C4-2B (cell line): ENCODE results near the gene PLD1.

Source experiments
- H3K27ac ChIP-seq: fragments of 450-650 bp; 2 replicates; pipeline ENCODE4 v1.5.1; 2017
- ZFX ChIP-seq: fragments of 450-650 bp; IDR thresholded peaks from 2 replicates; pipeline ENCODE4 v1.6.1; 2017
- TF ChIP-seq, protein P1 (sequence below): fragments of 450-650 bp; conservative IDR thresholded peaks from 2 replicates; pipeline ENCODE4 v1.5.1; 2017; ENCODE audit warnings: mild to moderate bottlenecking

The PLD1 gene

DNA sequence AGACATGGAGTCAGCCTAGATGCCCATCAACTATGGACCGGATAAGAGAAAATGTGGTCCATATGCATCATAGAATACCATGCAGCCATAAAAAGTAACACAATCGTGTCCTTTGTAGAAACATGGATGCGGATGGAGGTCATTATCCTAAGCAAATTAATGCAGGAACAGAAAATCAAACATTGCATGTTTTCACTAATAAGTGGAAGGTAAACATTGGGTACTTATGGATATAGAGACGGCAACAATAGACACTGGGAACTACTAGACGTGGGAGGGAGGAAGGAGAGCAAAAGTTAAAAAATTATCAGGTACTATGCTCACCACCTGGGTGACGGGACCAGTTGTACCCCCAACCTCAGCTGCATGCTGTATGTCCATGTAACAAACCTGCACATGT is 2.5 kb downstream of the PLD1 start:
- TF ChIP-seq, protein P1, sequence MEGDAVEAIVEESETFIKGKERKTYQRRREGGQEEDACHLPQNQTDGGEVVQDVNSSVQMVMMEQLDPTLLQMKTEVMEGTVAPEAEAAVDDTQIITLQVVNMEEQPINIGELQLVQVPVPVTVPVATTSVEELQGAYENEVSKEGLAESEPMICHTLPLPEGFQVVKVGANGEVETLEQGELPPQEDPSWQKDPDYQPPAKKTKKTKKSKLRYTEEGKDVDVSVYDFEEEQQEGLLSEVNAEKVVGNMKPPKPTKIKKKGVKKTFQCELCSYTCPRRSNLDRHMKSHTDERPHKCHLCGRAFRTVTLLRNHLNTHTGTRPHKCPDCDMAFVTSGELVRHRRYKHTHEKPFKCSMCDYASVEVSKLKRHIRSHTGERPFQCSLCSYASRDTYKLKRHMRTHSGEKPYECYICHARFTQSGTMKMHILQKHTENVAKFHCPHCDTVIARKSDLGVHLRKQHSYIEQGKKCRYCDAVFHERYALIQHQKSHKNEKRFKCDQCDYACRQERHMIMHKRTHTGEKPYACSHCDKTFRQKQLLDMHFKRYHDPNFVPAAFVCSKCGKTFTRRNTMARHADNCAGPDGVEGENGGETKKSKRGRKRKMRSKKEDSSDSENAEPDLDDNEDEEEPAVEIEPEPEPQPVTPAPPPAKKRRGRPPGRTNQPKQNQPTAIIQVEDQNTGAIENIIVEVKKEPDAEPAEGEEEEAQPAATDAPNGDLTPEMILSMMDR: no peak
- TF ChIP-seq ZFX: no peak
- no peak overlapping the region for H3K27ac ChIP-seq

DNA sequence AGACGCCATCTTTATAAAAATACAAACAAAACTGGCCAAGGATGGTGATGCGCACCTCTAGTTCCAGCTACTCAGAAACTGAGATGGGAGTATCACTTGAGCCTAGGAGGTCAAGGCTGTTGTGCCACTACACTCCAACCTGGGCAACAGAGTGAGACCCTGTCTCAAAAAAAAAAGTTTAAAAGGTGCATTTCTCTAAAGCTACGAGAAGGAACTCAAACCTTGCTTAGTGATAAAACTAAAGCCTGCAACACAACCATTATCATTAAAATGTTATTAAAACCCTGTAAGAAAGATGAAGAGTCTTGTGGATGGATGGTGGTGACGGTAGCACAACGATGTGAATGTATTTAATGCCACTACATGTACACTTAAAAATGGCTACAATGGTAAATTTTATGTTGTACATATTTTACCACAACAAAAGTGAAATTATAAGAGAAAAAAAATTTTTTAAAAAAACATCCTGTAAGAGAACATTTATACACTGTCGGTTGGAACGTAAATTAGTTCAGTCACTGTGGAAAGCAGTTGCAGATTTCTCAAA is 3.1 kb downstream of the PLD1 start:
- no peak overlapping the region for H3K27ac ChIP-seq
- no peak for TF ChIP-seq ZFX
- TF ChIP-seq, protein P1: no peak

DNA sequence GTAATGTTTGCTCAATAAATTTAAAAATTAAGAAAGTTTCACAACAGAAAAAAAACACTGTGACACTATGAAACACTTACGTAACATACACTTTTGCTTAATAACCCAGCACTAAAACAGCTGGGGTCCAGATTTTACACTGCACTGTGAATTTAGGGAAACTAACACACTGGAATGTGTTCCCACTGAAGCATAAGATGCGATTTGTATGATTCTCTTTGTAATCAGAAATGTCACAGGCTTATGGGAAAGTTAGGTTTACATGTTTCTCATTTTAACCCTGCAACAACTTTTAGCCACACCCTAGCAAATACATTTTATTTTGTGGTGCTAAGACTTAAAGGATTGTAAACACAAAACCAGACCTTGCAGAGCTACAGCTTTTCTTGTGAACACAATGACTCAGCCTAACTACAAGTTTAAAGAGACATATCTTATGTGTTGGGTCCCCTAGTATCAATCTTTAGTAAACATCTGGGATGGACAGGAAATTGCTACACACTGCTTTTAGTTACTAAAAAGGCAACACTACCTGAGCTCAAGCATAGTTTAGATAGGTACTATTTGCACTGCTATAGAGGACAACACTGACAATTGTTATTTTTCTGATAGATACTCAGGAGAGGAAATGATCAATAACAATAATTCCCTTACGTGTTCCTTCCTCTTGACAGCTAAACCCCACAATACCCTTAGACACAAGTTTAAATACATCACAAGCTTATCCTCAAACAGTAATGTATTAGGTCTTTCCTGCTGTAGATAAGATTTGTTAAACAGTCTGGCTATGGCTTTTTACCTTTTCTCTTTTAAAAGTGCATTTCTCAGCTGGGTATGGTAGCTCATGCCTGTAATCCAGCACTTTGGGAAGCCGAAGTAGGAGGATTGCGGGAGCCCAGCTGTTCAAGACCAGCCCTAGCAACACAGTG is 3.8 kb downstream of the PLD1 start:
- no peak overlapping the region for H3K27ac ChIP-seq
- TF ChIP-seq ZFX: no peak
- TF ChIP-seq, protein P1: no peak

DNA sequence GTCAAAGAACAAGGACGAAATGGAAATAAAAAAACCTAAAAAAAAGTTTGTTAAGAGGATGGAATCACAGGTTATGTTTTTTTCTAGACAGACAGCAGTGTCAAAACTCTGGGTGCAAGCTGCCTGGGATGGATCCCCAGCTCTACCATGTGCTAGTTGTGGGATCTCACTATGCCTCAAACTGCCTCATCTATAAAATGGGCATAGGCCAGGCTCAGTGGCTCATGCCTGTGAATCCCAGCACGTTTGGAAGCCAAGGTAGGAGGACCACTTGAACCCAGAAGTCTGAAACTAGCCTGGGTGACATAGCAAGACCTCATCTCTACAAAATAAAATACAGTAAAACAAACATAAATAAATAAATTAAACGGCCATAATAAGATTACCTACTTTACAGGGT is 4.6 kb downstream of the PLD1 start:
- no peak for TF ChIP-seq ZFX
- TF ChIP-seq, protein P1: no peak
- no peak overlapping the region for H3K27ac ChIP-seq

DNA sequence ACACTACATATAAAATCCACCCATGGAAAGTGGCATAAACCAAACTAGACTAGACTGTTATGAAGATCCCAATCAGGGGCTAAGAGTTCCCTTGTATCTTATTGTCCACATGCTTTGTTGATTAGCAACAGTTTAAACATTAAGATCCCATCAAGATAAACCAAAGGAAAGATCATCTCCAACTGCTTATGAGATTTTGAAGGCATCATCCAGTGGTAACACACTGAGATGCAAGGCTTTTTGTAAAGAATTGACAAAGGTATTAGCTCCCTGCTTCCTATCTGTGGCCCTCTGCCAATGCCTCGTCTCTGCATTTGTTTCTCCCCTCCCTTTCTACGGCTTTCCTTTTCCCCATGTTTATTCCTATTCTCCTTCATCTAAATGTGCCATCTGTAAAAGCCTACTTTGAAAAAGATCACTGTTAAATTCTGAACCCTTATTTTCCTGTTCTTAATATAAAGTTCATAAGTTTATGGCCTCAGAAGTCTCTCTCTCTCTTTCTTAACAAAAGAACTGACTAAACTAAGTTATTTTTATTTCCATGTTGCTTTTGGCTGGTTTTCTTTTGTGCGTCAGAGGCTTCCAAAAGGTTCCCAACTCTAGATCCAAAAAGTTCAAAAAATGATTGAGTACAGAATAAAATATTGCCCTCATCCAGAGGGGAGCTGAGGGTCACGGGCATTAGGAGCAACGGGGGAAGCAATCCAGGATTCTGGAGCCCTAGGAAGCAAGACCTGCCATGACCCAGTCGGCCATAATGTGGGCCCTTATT is 5.5 kb downstream of the PLD1 start:
- no peak overlapping the region for H3K27ac ChIP-seq
- TF ChIP-seq, protein P1: no peak
- no peak for TF ChIP-seq ZFX

DNA sequence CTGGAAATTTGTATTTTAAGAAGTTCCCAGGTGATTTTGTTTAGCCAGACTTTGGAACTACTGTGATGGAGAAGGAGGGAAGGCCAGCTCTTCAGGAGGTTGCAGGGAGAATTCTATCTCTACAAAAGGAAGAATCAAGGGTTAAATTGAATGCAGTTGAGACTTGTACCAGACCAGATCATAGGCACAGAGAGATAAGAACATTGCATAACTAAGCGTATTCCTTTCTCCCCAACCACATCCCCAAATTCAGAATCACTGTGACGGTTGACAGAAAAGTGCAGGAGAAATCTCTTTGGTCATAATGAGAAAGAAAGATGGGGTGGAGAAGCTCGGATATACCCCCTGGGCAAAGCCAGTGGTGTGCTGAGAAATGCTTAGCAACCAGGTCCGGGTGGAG is 7.2 kb downstream of the PLD1 start:
- TF ChIP-seq ZFX: no peak
- TF ChIP-seq, protein P1: no peak
- no peak overlapping the region for H3K27ac ChIP-seq

DNA sequence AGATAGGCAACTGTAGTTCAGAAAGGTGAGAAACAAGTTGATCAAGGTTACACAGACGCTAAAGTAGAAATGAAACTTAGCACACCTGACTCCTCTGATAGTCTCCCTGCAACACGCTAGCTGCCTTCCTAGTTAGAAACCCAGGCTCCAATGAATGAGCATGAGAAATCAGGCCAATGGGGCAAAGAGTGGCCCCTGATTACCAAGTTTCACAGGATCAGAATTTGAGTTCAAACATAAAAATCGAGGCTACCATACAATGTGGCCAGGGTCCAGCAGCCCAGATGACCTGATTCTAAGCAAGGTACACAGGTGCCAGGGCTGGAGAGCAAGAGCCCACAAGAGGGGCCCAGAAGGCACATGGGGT is 7.7 kb downstream of the PLD1 start:
- no peak overlapping the region for H3K27ac ChIP-seq
- no peak for TF ChIP-seq ZFX
- TF ChIP-seq, protein P1: no peak
